HG03280 (cell line): Measurements from ENCODE around the gene NID2.

Experiments used
- ATAC-seq: cut with Tn5 transposase; IDR thresholded peaks from one replicate; pipeline ENCODE4 v1.9.1; 2021; ENCODE audit warnings: mild to moderate bottlenecking, moderate library complexity; ENCODE audit not compliant: unreplicated experiment

NID2 gene

DNA sequence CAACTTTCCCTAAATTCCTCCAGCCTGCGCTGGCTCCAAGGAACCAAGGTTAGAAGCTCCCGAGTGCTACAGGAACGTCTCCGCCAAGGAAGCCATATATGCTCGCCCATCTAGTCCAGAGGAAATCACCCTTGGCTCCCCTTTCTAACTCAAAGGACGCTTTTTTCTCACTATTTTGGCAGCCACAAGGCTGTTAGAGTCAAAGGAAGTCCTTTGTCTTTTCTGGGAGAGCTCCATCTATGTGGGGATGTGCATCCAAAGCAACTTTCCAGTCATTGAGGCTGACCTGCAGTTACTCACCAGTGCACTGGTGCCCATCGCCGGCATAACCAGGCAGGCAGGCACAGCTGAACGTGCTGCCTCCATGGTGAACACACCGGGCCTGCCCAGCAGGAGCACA, 42.0 kb downstream of the NID2 start:
- ATAC-seq: no peak

DNA sequence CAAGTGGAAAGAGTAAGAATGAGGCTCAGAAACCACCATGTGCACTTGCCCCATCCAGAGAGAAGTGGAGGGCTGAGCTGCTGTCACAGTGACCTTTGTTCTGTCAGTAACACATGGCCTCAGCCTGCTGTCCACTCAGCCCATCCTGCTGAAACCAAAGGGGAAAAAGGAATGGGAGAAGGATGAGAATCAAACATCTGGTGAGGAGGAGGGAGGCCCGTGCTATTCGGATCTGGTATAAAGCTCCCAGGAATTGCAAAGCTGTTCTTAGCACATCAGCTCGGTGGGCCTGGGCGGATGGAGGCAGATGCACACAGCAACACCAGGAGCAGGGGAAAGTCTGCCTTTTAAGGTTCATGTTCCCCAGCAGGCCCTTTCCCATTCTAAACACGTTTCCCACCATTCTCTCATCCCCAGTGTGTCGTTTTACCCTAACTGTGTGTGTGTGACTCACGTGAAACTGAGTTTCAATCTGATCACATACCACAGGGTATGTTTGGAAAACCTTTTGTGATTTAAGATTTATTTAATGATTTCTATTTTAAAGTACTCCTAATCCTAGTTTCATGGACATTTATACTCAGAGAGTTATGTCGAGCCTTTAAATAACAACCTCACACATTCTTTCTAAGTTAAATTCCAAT, 42.7 kb downstream of the NID2 start:
- no peak for ATAC-seq

DNA sequence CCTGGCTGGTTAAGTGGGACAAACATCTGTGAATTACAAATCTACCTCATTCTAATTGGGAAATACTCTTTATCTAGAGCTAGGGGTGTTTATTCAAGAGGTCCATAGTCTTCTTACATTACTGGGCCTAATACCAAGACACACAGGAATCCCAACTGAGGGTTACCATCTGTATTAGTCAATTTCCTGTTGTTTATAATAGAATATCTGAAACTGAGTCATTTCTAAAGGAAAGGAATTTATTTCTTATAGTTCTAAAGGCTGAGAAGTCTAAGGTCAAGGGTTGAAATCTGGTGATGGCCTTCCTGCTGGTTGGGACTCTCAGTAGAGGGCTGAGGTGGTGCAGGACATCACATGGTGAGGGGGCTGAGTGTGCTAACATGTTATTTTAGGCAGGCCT, 43.5 kb downstream of the NID2 start:
- ATAC-seq: no peak

DNA sequence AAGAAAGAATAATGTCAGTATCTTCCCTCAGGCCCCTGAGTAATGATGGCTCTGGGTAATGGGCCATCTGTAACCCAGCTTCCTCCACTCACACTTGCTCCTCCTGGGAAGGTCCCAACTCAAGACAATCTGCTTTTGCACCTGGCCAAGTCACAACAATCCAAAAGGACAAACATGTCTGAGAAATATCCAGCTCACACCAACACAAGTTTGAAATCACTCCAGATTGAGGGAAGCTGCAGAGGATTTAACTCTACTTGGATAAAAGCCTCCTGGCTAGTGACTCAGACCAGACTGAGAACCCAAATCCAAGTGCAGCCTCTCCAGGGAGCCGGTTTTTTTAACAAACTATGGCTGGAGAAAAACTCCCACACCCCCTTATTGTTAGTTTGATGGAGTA, 45.3 kb downstream of the NID2 start:
- ATAC-seq: no peak

DNA sequence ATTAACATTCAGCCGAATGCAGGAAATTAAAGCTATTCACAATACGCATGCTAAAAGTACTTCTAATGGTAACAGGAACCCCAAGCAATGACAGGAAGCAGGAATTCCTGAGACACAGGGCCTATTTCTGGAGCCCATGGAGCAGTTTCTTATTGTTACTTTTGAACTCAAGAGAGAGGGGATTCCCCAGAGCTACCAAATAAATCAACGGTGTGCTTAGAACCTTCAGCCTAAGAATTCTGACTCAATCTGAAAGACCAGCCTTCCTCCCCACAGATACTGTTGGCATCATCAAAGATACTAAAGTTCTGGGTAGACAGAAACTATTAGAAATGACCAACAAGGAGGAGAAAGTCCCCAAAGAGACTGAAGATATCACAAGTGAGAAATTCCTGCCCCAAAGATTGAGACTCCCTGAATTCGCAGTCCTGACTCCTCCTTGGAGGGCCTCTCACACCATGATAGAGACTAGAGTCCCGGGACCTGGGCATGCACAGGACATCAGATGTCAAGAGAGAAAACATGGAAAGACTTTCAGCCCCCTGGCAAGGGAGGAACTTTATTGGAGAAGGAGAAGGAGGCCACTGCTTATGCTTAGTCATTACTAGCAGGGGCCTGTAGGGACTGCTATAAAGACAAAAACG, 46.8 kb downstream of the NID2 start:
- peak; percentile 72 for ATAC-seq

DNA sequence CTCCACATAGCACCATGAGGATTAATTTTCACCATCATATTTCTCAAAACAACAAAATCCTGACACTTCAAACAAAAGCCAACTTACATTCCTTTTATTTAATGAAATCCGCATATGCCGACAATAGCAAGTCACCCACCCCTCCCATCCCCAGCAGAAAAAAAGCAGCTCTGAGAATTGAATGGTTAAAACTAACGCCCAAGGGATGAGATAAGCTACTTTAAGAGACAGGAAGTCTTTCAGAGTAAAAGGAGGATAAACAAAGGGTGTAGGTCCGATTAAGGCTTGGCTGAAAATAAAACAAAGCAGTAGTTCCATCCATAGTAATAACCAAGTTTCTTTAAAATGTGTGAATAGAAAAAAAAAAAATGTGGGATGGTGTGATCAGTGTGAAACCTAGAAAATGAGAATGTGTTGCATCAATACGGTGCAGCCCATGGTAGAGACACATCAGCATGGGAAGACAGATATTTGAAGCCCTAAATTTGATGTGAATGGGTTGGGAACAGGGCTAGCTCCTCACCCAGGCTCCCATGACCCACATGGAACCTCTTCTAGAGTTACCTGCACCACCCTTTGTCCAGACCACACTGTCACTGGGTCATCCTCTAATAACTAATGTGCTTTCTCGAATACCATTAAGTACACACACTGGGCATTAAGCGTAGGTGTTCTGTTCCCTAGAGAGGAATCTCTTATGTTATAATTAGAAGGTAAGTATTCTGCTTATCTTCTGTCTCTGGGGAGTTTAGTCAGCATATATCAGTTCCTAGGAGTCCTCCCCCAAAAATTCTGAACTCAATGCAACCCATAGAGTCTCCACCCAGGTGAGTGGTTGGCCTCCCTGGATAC, 47.8 kb downstream of the NID2 start:
- ATAC-seq: no peak

DNA sequence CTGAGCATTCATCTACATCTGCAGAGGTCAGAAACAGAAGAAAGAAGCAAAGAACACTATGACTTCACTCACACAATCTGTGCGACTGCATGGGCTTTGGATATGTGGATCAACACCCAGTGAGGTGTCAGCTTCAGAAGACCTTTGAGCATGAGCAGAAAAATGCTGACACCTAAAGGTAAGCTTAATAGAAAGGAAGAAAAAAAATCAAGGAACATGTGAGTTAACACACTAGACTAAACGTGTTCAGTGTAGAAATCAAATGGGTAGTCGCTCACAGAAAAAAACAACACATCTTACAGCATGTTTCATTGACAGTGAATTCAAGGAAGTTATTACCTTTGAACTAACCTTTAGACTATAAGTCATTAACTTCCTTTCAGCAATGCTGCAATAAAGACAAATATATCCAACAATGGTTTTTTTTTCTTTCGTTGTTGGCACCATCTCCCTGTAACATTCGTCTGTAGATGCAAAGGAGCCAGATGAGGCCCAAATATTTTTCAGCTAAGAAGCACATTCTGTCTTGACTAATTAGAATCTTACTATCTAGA, 48.6 kb downstream of the NID2 start:
- ATAC-seq: no peak

DNA sequence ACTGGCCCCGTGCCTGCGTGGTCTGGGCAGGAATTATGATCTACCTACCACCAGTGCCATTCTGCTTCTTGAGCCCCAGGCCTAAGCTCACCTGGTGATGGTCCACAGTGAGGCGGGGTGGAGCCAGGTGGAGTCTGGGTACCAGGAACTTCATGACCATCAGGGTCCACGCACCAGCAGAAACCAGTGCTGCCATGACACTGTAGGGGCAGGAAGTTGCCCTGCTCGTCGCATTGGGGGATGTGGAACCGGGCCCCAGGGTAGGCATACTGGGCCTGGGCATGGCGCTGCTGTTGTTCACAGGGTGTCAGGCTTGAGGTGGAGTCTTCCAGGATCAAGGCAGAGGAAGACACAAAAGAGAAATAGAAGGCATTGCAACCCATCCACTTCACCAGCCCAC, 49.9 kb downstream of the NID2 start:
- no peak for ATAC-seq

DNA sequence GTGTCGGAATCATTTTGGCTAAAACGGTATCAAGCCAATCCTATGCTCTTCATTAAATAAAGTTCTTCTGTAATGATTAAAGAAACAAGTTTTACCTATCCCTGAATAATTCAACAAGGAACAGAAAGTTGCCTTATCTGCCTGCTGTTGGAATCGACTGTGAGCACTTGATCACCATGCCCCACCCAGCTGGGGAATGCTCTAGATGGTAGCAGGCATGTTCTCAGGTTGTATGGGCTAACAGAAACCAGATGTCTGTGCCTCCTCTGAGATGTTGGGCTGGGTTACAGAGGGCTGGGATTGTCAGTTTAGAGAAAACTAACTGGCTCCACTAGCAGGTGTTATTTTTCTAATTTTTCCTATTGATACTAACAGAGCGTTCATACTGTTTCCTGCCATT, 50.6 kb downstream of the NID2 start:
- ATAC-seq: no peak

DNA sequence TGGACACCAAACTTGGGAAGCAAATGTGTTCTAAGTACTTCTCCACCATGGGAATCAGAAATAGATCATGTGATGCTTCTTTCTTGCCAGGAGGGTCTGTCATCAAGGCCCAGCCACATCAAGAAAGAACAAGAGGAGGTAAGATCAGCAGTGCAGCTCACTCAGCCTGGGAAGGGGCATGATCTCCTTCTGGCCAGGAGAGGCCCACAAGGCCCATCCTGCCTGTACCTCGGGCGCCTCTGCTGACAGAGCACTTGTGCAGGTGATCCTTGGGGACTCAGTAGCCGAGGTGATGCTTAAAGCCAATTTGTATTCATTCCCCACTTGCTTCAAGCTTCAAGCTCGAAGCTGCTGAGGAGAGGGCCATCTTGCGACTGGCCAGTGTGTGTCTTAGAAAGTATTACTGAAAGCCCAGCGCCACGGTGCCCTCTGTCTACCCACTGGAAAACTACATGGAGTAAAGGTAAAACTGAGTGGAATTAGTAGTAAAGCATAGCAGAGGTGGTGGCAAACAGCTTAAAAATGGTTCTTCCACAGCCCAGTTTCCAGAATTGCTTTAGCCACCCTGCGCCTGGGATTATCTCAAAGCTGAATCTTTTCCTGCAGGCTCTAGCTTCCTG, 53.3 kb downstream of the NID2 start:
- ATAC-seq: no peak

DNA sequence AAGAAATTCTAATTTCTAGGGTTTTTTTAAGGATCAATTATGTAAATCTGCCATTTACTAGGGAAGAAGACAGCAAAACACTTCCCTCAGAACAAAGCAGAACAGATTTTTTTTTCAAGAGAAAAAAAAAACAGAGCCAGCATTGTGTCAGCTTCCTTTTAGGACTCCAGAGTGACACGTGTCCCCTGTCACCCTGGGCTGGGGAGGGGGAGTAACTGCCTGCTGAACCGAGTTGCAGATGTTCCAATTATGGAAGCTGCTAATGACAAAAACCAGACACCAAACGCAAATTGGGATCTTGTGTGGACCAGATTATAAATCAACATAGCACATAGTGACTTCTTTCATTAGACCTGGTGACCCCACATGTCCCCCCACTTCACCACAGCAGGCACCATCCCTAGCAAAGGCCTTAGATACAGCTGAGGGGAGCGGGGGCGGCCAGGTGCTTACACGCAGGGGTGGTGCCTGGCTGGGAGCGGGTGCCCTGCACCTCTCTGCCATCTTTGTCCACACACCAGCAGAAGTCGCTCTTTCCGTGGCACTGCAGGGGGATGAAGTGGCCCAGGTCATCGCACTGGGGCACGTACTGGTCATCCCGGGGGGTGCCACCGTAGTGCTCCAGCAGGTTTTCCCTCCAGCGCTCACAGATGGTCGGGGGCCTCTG, 54.1 kb downstream of the NID2 start:
- ATAC-seq: no peak

DNA sequence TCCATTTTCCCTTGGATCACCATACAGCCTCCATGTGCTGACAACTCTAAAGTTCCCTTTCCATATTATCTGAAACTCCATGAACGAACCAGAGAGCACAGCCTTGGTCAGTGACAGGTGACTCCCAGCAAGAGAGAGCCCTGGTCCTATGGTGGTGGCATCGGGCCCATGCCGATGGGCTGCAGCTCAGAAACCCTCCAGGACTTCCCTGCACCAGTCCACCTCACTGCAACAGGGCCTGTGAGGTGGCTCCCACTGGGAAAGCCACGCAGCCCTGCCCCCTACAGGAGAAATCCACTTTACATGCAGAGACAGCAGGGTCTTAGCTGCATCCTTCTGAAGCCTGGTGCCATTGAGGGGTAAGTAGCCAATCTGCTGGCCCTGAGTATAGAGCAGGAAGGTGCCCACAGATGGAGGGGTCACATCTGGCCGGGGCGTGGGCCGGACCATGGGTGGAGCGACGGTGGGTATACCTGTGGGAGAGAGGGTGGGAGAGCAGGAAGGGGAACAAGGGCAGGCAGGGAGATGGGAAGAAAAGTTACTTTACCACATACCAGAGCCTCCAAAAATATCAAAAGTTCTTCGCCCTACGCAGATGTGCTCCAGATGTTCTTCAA, 54.8 kb downstream of the NID2 start:
- no peak for ATAC-seq

DNA sequence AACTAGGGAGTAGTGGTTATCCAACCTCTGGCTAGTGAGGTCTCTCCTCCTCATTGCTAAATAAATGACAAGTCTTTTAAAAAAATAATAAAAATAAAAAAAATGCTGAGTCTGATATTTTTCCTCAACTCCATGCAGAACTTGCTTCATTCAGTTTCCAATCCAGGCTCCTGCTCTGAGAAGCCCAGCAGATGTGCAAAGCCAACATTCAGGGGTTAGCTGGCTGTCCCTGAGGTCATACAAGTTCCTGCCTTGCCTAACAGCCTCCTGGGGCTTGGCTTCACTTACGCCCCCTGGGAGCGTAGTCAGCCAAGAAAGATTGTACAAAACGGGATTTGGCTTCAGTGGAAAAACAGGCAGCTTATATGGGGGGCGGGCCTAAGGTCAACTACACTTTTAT, 56.2 kb downstream of the NID2 start:
- ATAC-seq: no peak

DNA sequence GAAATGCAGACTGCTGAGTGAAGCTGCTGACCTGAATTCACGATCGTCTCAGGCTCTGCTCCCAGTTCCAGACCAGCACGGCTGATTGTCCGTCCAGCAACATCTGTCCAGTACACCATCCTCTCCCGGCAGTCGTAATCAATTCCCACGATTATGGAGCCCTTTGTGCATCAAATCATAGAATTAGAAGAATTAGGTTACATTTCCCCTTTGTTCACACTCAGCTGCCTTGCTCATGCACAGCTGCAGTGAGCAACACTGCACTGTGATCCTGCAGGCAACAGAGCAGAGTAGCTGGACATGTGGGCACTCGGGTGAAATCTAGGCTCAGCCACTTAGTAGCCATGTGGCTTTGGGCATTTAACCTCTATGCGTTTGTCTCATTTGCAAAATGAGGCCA, 57.3 kb downstream of the NID2 start:
- no peak for ATAC-seq

DNA sequence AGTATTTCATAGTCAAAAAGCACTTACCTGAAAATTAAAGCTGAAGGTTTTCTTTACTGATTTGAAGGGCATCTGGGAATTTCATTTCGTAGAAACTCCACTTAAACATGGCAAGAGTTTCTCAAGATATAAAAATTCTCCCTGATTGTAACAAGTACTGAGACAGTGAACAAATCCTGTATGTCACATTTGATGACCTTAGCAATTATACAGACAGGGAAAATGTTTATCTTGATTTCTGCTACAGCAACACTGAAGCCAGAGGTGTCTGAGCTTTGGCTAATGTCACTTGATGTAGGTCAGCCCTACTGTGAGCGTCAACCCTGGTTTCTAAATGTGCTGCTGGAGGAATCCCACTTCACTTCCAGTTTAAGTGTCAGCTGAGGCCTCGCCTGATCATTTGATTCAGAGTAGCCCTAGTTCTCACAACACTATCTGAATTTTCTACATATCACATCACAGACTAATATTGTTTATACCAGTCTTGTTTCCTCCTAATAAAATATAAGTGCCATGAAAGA, 58.6 kb downstream of the NID2 start:
- ATAC-seq: no peak

DNA sequence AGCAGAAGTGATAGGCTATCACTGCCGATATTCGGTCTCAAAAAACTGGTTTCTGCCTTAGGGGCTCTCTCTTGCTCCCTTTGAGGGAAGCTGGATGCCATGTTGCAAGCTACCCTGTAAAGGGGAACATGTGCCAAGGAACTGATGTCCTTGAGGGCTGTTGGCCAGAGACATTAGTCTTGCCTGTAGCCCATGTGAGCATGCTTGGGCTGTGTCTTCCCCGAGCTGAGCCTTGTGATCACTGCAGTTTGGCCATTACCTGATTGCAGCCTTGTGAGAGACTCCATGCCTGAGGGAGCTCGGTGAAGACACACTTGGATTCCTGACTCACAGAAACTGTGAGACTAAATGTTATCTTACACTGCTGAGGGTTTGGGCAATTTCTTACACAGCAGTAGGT, 60.7 kb downstream of the NID2 start:
- no peak for ATAC-seq

DNA sequence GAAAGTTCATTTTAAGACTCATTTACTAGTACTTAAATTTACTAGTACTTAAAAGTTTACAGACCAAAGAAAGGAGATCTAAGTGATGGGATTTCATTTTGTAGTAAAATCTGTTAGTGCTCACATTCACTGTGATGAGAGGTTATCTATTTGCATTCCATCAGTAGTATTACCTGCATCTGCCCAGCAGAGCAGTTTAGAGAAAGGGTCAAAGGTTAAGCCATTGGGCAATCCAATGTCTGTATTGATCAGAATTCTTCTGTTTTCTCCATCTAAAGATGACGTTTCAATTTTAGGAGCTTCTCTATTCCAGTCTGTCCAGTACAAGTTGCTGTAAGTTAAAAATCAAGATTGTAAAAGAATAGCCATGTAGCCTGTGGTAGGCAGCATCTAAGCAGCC, 61.2 kb downstream of the NID2 start:
- no peak for ATAC-seq

DNA sequence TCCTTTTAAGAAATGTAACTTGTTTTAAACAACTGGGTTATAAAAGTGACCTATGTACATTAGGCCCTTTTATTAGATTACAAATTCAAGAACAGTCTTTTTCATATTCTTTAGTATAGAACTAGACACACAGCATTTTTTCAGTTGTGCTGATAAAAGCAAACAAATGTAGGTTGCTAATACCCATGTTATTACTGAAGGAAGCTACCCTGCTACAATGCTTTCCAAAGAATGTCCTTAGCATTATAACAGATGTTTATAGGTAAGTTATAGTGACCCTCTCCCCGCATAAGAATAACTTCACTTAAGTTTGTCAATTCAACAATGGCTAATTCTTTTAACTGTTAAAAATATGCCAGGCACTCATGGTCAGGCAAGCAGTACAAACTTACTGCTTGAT, 61.6 kb downstream of the NID2 start:
- no peak for ATAC-seq

DNA sequence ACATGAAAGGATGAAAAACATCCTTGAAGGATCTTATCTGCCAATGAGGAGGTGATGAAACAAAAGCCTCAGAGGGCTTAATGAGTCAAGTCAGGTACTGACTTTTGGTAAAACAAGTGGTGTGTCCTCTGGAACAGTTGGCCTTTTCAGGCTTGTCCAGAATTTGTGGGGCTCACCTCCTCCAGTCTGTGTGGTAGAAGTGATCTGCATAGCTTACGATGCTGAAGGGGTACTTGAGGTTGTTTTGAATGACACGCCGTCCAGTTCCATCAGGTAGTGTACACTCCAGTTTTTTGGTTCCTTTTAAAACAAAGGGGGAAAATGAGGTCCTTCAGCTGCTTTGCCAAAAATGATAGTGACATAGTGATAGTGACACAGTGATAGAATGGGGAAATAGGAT, 62.5 kb downstream of the NID2 start:
- no peak for ATAC-seq

DNA sequence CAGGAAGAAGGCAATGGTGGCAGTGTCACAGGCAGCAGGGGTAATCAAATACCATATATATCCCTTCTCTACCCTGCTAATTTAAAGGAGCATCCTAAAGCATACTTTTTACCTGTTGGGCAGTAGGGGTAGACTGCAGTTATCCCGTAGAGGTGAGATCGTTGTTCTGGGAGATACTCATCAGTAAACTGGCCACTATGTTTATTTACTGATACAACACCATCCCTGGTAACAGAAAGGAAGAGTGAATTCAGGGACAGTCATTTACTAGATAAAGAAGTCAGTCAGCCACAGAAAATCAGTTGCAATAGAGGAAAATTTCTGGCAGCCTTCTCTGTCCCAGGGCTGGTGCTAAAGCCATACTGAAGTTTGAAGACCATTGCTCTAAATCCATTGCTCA, 63.2 kb downstream of the NID2 start:
- ATAC-seq: no peak
